Panc1 (cell line): ENCODE measurements around the gene FZD2. TPM values are rescaled to one million over a fixed set of nuclear protein-coding genes. Genes with fewer than 3 reads are reported as not detected.

Experiments used
- ATAC-seq: fragments of 200-7000 bp; cut with Tn5 transposase; 2 replicates; pipeline ENCODE4 v1.9.1; 2020; ENCODE audit warnings: mild to moderate bottlenecking, moderate library complexity
- BruUV-seq: library from RNA; stranded (reverse); fragments of 400-500 nt; replicated peaks from 2 replicates; lab custom pipeline; 2021; lab: Mats Ljungman, UMichigan
- CTCF ChIA-PET: fragments of 300-600 bp; sonication (Branson Sonifier 250); formaldehyde crosslinking; loops from one replicate; lab custom pipeline; 2022; ENCODE audit warnings: antibody characterized with exemption; lab: Charles Lee
- POLR2A ChIA-PET: fragments of 300-600 bp; sonication (Branson Sonifier 250); formaldehyde crosslinking; loops from one replicate; lab custom pipeline; 2022; ENCODE audit warnings: antibody characterized with exemption; lab: Charles Lee
- DNase-seq: peaks from one replicate; pipeline ENCODE4 v3.0.0-alpha.2; 2010; ENCODE audit warnings: low read depth, low spot score
- H3K27ac ChIP-seq: 2 replicates; pipeline ENCODE4 v1.5.1; 2011; ENCODE audit warnings: mild to moderate bottlenecking, low read length, inconsistent platforms
- H3K27me3 ChIP-seq: fragments of 200-500 bp; sonication (Bioruptor generic); 2 replicates; pipeline ENCODE4 v1.6.0; 2014; ENCODE audit warnings: low read length, inconsistent platforms; ENCODE audit not compliant: control insufficient read depth, insufficient read depth
- H3K36me3 ChIP-seq: fragments of 200-500 bp; sonication (Bioruptor generic); 2 replicates; pipeline ENCODE4 v1.5.1; 2014; ENCODE audit warnings: inconsistent platforms, mild to moderate bottlenecking, low read length, moderate library complexity; ENCODE audit not compliant: control insufficient read depth, insufficient read depth
- H3K4me1 ChIP-seq: 2 replicates; pipeline ENCODE4 v1.5.1; 2011; ENCODE audit warnings: inconsistent platforms, mild to moderate bottlenecking, low read length, moderate library complexity; ENCODE audit not compliant: control insufficient read depth, insufficient read depth
- H3K4me3 ChIP-seq, 2 experiments: 2 replicates each; pipeline ENCODE4 v1.5.1; 2011 to 2012; ENCODE audit warnings: low read depth in 2 of 2, low read length in 2 of 2, mild to moderate bottlenecking in 2 of 2, inconsistent platforms in 1 of 2, moderate library complexity in 1 of 2
- H3K9me3 ChIP-seq: fragments of 200-500 bp; sonication (Bioruptor generic); 2 replicates; pipeline ENCODE4 v1.5.1; 2014; ENCODE audit warnings: low read depth, mild to moderate bottlenecking, inconsistent platforms, low read length, moderate library complexity; ENCODE audit not compliant: control insufficient read depth, insufficient read depth
- CTCF ChIP-seq: fragments of 450-650 bp; IDR thresholded peaks from 2 replicates; pipeline ENCODE4 v1.5.1; 2017; ENCODE audit warnings: mild to moderate bottlenecking
- POLR2AphosphoS5 ChIP-seq: IDR thresholded peaks from 2 replicates; pipeline ENCODE4 v1.6.1; 2012; ENCODE audit warnings: mild to moderate bottlenecking, low read depth, low read length, moderate library complexity
- REST ChIP-seq, 2 experiments: IDR thresholded peaks; 2 replicates each; pipeline ENCODE4 v1.6.1; 2011 to 2012; ENCODE audit warnings: low read depth in 2 of 2, control low read depth in 1 of 2, low read length in 1 of 2, mild to moderate bottlenecking in 1 of 2, moderate library complexity in 1 of 2; ENCODE audit not compliant: insufficient read depth in 1 of 2
- SIN3A ChIP-seq: IDR thresholded peaks from 2 replicates; pipeline ENCODE4 v1.6.1; 2012; ENCODE audit warnings: low read depth, mild to moderate bottlenecking, low read length, moderate library complexity, borderline replicate concordance; ENCODE audit not compliant: insufficient read depth
- TCF7L2 ChIP-seq: IDR thresholded peaks from 2 replicates; pipeline ENCODE4 v1.6.1; 2011; ENCODE audit warnings: mild to moderate bottlenecking, low read depth, low read length, inconsistent platforms
- in situ Hi-C: cut with HindIII; loops from 2 replicates; pipeline ENCODE4 v1.10.0; 2016; ENCODE audit warnings: low sequenced_read_pairs, low pct_unique_long_range_greater_than_20kb
- intact Hi-C: fragments of 100-400 bp; cut with micrococcal nuclease; formaldehyde crosslinking; loops from one replicate; pipeline ENCODE4 v1.10.0; 2022; ENCODE audit not compliant: unreplicated experiment
- total RNA-seq: library from RNA; stranded (reverse); gene quantifications from one replicate; pipeline ENCODE4 v1.2.1, GENCODE V29; 2021; ENCODE audit not compliant: unreplicated experiment

Gene FZD2
- total RNA-seq, 1 experiment from 2014 or later, result 35.4 TPM

GRCh38 chr17:44604116-44604761, 47.0 kb downstream of the FZD2 start:
- DNase-seq (no peak), ATAC-seq (no peak)
- Histone ChIP-seq H3K4me3 (no peak overlapping the region), H3K36me3 (no peaks in the 10 kb centered on the region), H3K4me1 (peaks cover under 1% of the 10 kb centered on the region; the same call in 1 of the 2 replicates), H3K27me3 (no peaks in the 10 kb centered on the region), H3K27ac (no peak overlapping the region), H3K9me3 (no peaks in the 10 kb centered on the region)
- TF ChIP-seq SIN3A (no peak), REST (IDR thresholded peaks at IDR 0.05; ENCODE audit: insufficient read depth in 1 of 2, low read depth in 2 of 2, low read length in 1 of 2) (no peak), POLR2AphosphoS5 (no peak), TCF7L2 (no peak)
- intact Hi-C loops, result no loop called here
- in situ Hi-C loops, result no loop called here
- ChIA-PET POLR2A (no interaction called here), CTCF (no interaction called here)
- no TSS peak for BruUV-seq

- H3K27me3 ChIP-seq, result no peaks in the 10 kb centered on the region
- no peak for TF ChIP-seq SIN3A
- in situ Hi-C loops, result no loop called here
- intact Hi-C loops, result no loop called here
- no peaks in the 10 kb centered on the region for H3K36me3 ChIP-seq
- BruUV-seq, result no TSS peak
- no peaks in the 10 kb centered on the region for H3K9me3 ChIP-seq
- no peaks in the 10 kb centered on the region; the same call in 1 of the 2 replicates for H3K4me1 ChIP-seq
- no peak for ATAC-seq
- H3K27ac ChIP-seq, result no peak overlapping the region
- CTCF ChIA-PET, result interaction anchor here (0.7 kb wide), 1 partner anchor 1819 kb away, joined by 8 read pairs; no protein-coding TSS in a partner anchor
- POLR2A ChIA-PET, result no interaction called here
- no peak for DNase-seq
- no peak overlapping the region for H3K4me3 ChIP-seq
These were observed 47.6 kb downstream of the FZD2 start for GRCh38 chr17:44604768-44605485.

GRCh38 chr17:44606658-44607057, 49.4 kb downstream of the FZD2 start:
- BruUV-seq, result no TSS peak
- Histone ChIP-seq H3K9me3 (no peaks in the 10 kb centered on the region), H3K27me3 (no peaks in the 10 kb centered on the region), H3K36me3 (no peaks in the 10 kb centered on the region), H3K4me3 (no peak overlapping the region), H3K4me1 (no peaks in the 10 kb centered on the region; the same call in 1 of the 2 replicates), H3K27ac (no peak overlapping the region)
- in situ Hi-C loops (no loop called here), intact Hi-C loops (no loop called here)
- CTCF ChIA-PET, result no interaction called here
- DNase-seq (no peak), ATAC-seq (no peak)
- TF ChIP-seq POLR2AphosphoS5, result no peak
- TF ChIP-seq TCF7L2, result no peak
- no peak for TF ChIP-seq REST (IDR thresholded peaks at IDR 0.05; ENCODE audit: insufficient read depth in 1 of 2, low read depth in 2 of 2, low read length in 1 of 2)
- no peak for TF ChIP-seq SIN3A
- no peak for TF ChIP-seq CTCF
- POLR2A ChIA-PET, result interaction anchor here (0.6 kb wide), 1 partner anchor 55 kb away, joined by 3 read pairs; no protein-coding TSS in a partner anchor
